K562 (cell line): ENCODE measurements around the gene NFKBIB. TPM values are rescaled to one million over a fixed set of nuclear protein-coding genes. Genes with fewer than 3 reads are reported as not detected.
A peak's percentile ranks its signal among the peaks of the same experiment; 100 is the strongest.

Source experiments
- C11orf30 ChIP-seq: fragments of 450-650 bp; IDR thresholded peaks from 2 replicates; pipeline ENCODE4 v1.6.1; 2016; ENCODE audit warnings: low read depth, mild to moderate bottlenecking
- CTCF ChIP-seq, 3 experiments: IDR thresholded peaks in 2 of 3; conservative IDR thresholded peaks in 1 of 3; 2 replicates each; pipeline ENCODE4 v1.5.1; 2011 to 2012; ENCODE audit warnings: low read length in 3 of 3, mild to moderate bottlenecking in 3 of 3, control low read depth in 2 of 3, improper control_type of control experiment in 1 of 3, inconsistent platforms in 1 of 3, low read depth in 1 of 3, mixed read lengths in 1 of 3, moderate library complexity in 1 of 3; ENCODE audit not compliant: insufficient read depth in 2 of 3
- ETS1 ChIP-seq: conservative IDR thresholded peaks from 2 replicates; pipeline ENCODE4 v1.6.1; 2011; ENCODE audit warnings: low read depth, mild to moderate bottlenecking, low read length; ENCODE audit not compliant: control insufficient read depth
- ETS2 ChIP-seq: IDR thresholded peaks from 2 replicates; pipeline ENCODE4 v1.6.1; 2016; ENCODE audit warnings: borderline replicate concordance, missing genetic modification characterization, mild to moderate bottlenecking, moderate library complexity, missing compliant biosample characterization; ENCODE audit not compliant: poor library complexity, severe bottlenecking
- EZH2 ChIP-seq: IDR thresholded peaks from 2 replicates; pipeline ENCODE4 v1.6.1; 2012; ENCODE audit warnings: low read depth, mild to moderate bottlenecking, inconsistent platforms, low read length, borderline replicate concordance
- GTF2A2 ChIP-seq: IDR thresholded peaks from 2 replicates; pipeline ENCODE4 v1.6.1; 2016; ENCODE audit warnings: mild to moderate bottlenecking, missing genetic modification characterization, missing compliant biosample characterization
- HOXB6 ChIP-seq: fragments of 250-450 bp; sonication (Bioruptor Pico); IDR thresholded peaks from 2 replicates; pipeline ENCODE4 v1.5.1; 2022; ENCODE audit warnings: mild to moderate bottlenecking, borderline replicate concordance
- ILF3 ChIP-seq: fragments of 450-650 bp; IDR thresholded peaks from 2 replicates; pipeline ENCODE4 v1.6.1; 2018; ENCODE audit warnings: antibody characterized with exemption, mild to moderate bottlenecking, moderate library complexity, borderline replicate concordance
- IRF9 ChIP-seq: fragments of 450-650 bp; IDR thresholded peaks from 2 replicates; pipeline ENCODE4 v1.6.1; 2016; ENCODE audit warnings: missing biosample characterization, missing genetic modification characterization
- KDM4B ChIP-seq, 2 experiments: fragments of 450-650 bp in 1 of 2; sonication (generic) in 1 of 2; IDR thresholded peaks; 2 replicates each; pipeline ENCODE4 v1.6.1; 2016 to 2017; ENCODE audit warnings: borderline replicate concordance in 2 of 2, antibody characterized with exemption in 1 of 2, low read depth in 1 of 2, mild to moderate bottlenecking in 1 of 2
- MAFG ChIP-seq: fragments of 450-650 bp; conservative IDR thresholded peaks from 2 replicates; pipeline ENCODE4 v1.6.1; 2016; ENCODE audit warnings: missing genetic modification characterization, missing compliant biosample characterization
- NR2C1 ChIP-seq, 2 experiments: fragments of 450-650 bp; IDR thresholded peaks; 2 replicates each; pipeline ENCODE4 v1.6.1; 2017; ENCODE audit warnings: mild to moderate bottlenecking in 2 of 2, antibody characterized with exemption in 1 of 2, inconsistent platforms in 1 of 2, missing compliant biosample characterization in 1 of 2, missing genetic modification characterization in 1 of 2
- SMAD4 ChIP-seq: fragments of 250-450 bp; sonication (Bioruptor Pico); conservative IDR thresholded peaks from 2 replicates; pipeline ENCODE4 v1.8.0; 2021; ENCODE audit warnings: inconsistent platforms, mild to moderate bottlenecking, moderate library complexity
- SRSF9 ChIP-seq: fragments of 200-400 bp; formaldehyde crosslinking; IDR thresholded peaks from 2 replicates; pipeline ENCODE4 v1.6.1; 2017; ENCODE audit warnings: low read depth, low read length, borderline replicate concordance
- TAF15 ChIP-seq: fragments of 200-400 bp; formaldehyde crosslinking; IDR thresholded peaks from 2 replicates; pipeline ENCODE4 v1.6.1; 2017; ENCODE audit warnings: mild to moderate bottlenecking, low read depth, low read length, moderate library complexity
- TAL1 ChIP-seq: fragments of 450-650 bp; IDR thresholded peaks from 2 replicates; pipeline ENCODE4 v1.6.1; 2016; ENCODE audit warnings: mild to moderate bottlenecking
- TGIF2 ChIP-seq: sonication (generic); formaldehyde crosslinking; IDR thresholded peaks from 2 replicates; pipeline ENCODE4 v1.8.1; 2022; ENCODE audit warnings: mild to moderate bottlenecking, missing genetic modification reagents, moderate library complexity
- YY1 ChIP-seq, 3 experiments: IDR thresholded peaks; 2 replicates each; pipeline ENCODE4 v1.6.1; 2011; ENCODE audit warnings: low read length in 2 of 3, mild to moderate bottlenecking in 2 of 3, moderate library complexity in 2 of 3, borderline replicate concordance in 1 of 3, control low read depth in 1 of 3, low read depth in 1 of 3; ENCODE audit not compliant: insufficient read depth in 3 of 3, insufficient replicate concordance in 2 of 3, control insufficient read depth in 1 of 3, insufficient read length in 1 of 3; ENCODE audit errors: extremely low read depth in 1 of 3
- ZBTB17 ChIP-seq: fragments of 450-650 bp; formaldehyde crosslinking; IDR thresholded peaks from 2 replicates; pipeline ENCODE4 v1.4.0; 2020; ENCODE audit warnings: mild to moderate bottlenecking
- ZBTB43 ChIP-seq: sonication (generic); formaldehyde crosslinking; IDR thresholded peaks from 2 replicates; pipeline ENCODE4 v1.8.0; 2023; ENCODE audit warnings: mild to moderate bottlenecking, missing genetic modification reagents
- ZNF140 ChIP-seq: fragments of 250-450 bp; sonication (Bioruptor Pico); IDR thresholded peaks from 2 replicates; pipeline ENCODE4 v1.8.0; 2021; ENCODE audit warnings: moderate library complexity, mild to moderate bottlenecking, inconsistent platforms
- polyA plus RNA-seq, 8 experiments: library from polyadenylated mRNA; depleted of rRNA in 4 of 8; stranded (reverse) in 5 of 8; unstranded in 3 of 8; fragments of >200 nt; fragmentation: Nextera tagmentation in 2 of 8; fragmentation: Illumina TruSeq in 1 of 8; extraction: Ambion mirVana in 2 of 8; extraction: Trizol in 1 of 8; gene quantifications; 2 replicates each; pipeline versions ENCODE4 v1.2.1 to v1.2.3, GENCODE V29; 2011 to 2014; ENCODE audit warnings: inconsistent platforms in 1 of 8, missing spikeins in 1 of 8
- total RNA-seq, 7 experiments: library from RNA; depleted of rRNA in 6 of 7; stranded (reverse); fragments of >200 nt in 6 of 7; fragmentation: Illumina TruSeq in 2 of 7; extraction: Trizol in 2 of 7; gene quantifications; 2 replicates each; pipeline versions ENCODE4 v1.2.1 to v1.2.3, GENCODE V29; 2011 to 2021; ENCODE audit warnings: low replicate concordance in 1 of 7

The NFKBIB gene
- total and polyA plus RNA-seq, 9 of the 15 experiments (the other 6 are each of a cell fraction or from before 2014, with no cell fraction given), result 1.5 to 44.9 (median 10.4) TPM

GRCh38 chr19:38851622-38852230 lies 48.0 kb upstream of the NFKBIB start (continued):
- TF ChIP-seq ETS1, result peak; percentile 55; the same call in 1 of the 2 replicates
- no peak for TF ChIP-seq TAF15
- no peak for TF ChIP-seq IRF9 (tag)
- TF ChIP-seq ZBTB43 (CRISPR knock-in tag), result no peak
- no peak for TF ChIP-seq NR2C1 (IDR thresholded peaks at IDR 0.05)
- TF ChIP-seq NR2C1 (tag; IDR thresholded peaks at IDR 0.05), result no peak
- no peak for TF ChIP-seq CTCF (IDR thresholded peaks at IDR 0.05 in 2 of 3, conservative IDR thresholded peaks at IDR 0.05 in 1 of 3; ENCODE audit: insufficient read depth in 2 of 3, low read depth in 1 of 3, low read length in 3 of 3)
- TF ChIP-seq ZNF140 (CRISPR knock-in tag), result no peak
- TF ChIP-seq ETS2 (tag), result no peak
- TF ChIP-seq MAFG (tag), result no peak
- no peak for TF ChIP-seq EZH2
- TF ChIP-seq GTF2A2 (tag), result no peak
- TF ChIP-seq KDM4B (IDR thresholded peaks at IDR 0.05; ENCODE audit: borderline replicate concordance in 2 of 2, low read depth in 1 of 2), result peak in 1 of 2 experiments; percentile 60; a peak in 1 of 4 replicates
- TF ChIP-seq ZBTB17 (CRISPR knock-in tag), result peak; percentile 58; the same call in 1 of the 2 replicates
- no peak for TF ChIP-seq ILF3
- peak; percentile 57 for TF ChIP-seq SMAD4 (CRISPR knock-in tag)
- no peak for TF ChIP-seq TAL1
- TF ChIP-seq HOXB6 (CRISPR knock-in tag), result no peak
- TF ChIP-seq YY1 (IDR thresholded peaks at IDR 0.05; ENCODE audit: borderline replicate concordance in 1 of 3, control insufficient read depth in 1 of 3, extremely low read depth in 1 of 3, insufficient read depth in 3 of 3, insufficient read length in 1 of 3, insufficient replicate concordance in 2 of 3, low read depth in 1 of 3, low read length in 2 of 3), result peak in 1 of 3 experiments; percentile 61
- TF ChIP-seq TGIF2 (CRISPR knock-in tag), result no peak
- no peak for TF ChIP-seq C11orf30
- TF ChIP-seq SRSF9, result no peak
